HCT116 (cell line): Measurements from ENCODE around the gene JPT1. TPM values are rescaled to one million over a fixed set of nuclear protein-coding genes. Genes with fewer than 3 reads are reported as not detected.

Source experiments
- ATAC-seq: fragments of 200-7000 bp; cut with Tn5 transposase; 2 replicates; pipeline ENCODE4 v1.9.1; 2020; ENCODE audit warnings: mild to moderate bottlenecking, moderate library complexity
- BruUV-seq: library from RNA; stranded (reverse); fragments of 400-500 nt; replicated peaks from 2 replicates; lab custom pipeline; 2021; lab: Mats Ljungman, UMichigan
- CTCF ChIA-PET: fragments of 300-600 bp; sonication (Branson Sonifier 250); formaldehyde crosslinking; loops from one replicate; lab custom pipeline; 2021; ENCODE audit warnings: antibody characterized with exemption; lab: Charles Lee
- POLR2A ChIA-PET: fragments of 300-600, 350-600 bp; sonication (Branson Sonifier 250); formaldehyde crosslinking; loops from one replicate; lab custom pipeline; 2021; ENCODE audit warnings: antibody characterized with exemption; lab: Charles Lee
- RAD21 ChIA-PET, 2 experiments: fragments of 300-600 bp; sonication (Branson Sonifier 250); formaldehyde crosslinking; loops; one replicate each; lab custom pipeline; 2023; ENCODE audit warnings: low total read pairs in 2 of 2; ENCODE audit not compliant: uncharacterized antibody in 2 of 2, unreplicated experiment in 2 of 2, low non-redundant PET in 1 of 2; lab: Charles Lee
- DNase-seq: peaks from one replicate; pipeline ENCODE4 v3.0.0-alpha.2; 2010; ENCODE audit warnings: low read depth, low spot score
- H2AFZ ChIP-seq: fragments of 200-600 bp; shearing (Covaris generic), sonication (generic); 2 replicates; pipeline ENCODE4 v1.6.1; 2017; ENCODE audit warnings: low read depth, mixed run types, mixed read lengths, antibody characterized with exemption, low read length; ENCODE audit not compliant: poor library complexity, severe bottlenecking
- H3K27ac ChIP-seq: 2 replicates; pipeline ENCODE4 v1.5.1; 2012; ENCODE audit warnings: low read depth, low read length
- H3K27me3 ChIP-seq: fragments of 200-600 bp; sonication (generic); 2 replicates; pipeline ENCODE4 v1.6.1; 2016; ENCODE audit warnings: mixed run types, low read length, mixed read lengths; ENCODE audit not compliant: insufficient read depth
- H3K36me3 ChIP-seq, 2 experiments: fragments of 200-500 bp in 1 of 2; fragments of 200-600 bp in 1 of 2; sonication (Bioruptor generic) in 1 of 2; sonication (generic) in 1 of 2; 2 replicates each; pipeline versions ENCODE4 v1.5.1 to v1.6.1; 2014 to 2016; ENCODE audit warnings: low read length in 2 of 2, inconsistent platforms in 1 of 2, mixed read lengths in 1 of 2, mixed run types in 1 of 2; ENCODE audit not compliant: insufficient read depth in 2 of 2, control insufficient read depth in 1 of 2
- H3K4me1 ChIP-seq, 2 experiments: fragments of 200-600 bp in 1 of 2; sonication (generic) in 1 of 2; 2 replicates each; pipeline versions ENCODE4 v1.5.1 to v1.6.1; 2012 to 2017; ENCODE audit warnings: low read length in 2 of 2, inconsistent platforms in 1 of 2, mild to moderate bottlenecking in 1 of 2, mixed read lengths in 1 of 2, mixed run types in 1 of 2, moderate library complexity in 1 of 2; ENCODE audit not compliant: insufficient read depth in 2 of 2, control insufficient read depth in 1 of 2
- H3K4me2 ChIP-seq: fragments of 200-600 bp; sonication (generic); 2 replicates; pipeline ENCODE4 v1.6.1; 2017; ENCODE audit warnings: mixed run types, low read length, mixed read lengths
- H3K4me3 ChIP-seq, 2 experiments: fragments of 200-600 bp in 1 of 2; sonication (generic) in 1 of 2; replicated peaks in 1 of 2; 2 replicates each; pipeline ENCODE4 v1.5.1; 2011 to 2016; ENCODE audit warnings: low read length in 2 of 2, control low read depth in 1 of 2, low read depth in 1 of 2, mild to moderate bottlenecking in 1 of 2, mixed read lengths in 1 of 2, mixed run types in 1 of 2
- H3K79me2 ChIP-seq: fragments of 200-600 bp; sonication (generic); 2 replicates; pipeline ENCODE4 v1.6.1; 2017; ENCODE audit warnings: mild to moderate bottlenecking, mixed run types, low read length, moderate library complexity, mixed read lengths; ENCODE audit not compliant: insufficient read depth
- H3K9ac ChIP-seq: fragments of 200-600 bp; sonication (generic); 2 replicates; pipeline ENCODE4 v1.6.1; 2016; ENCODE audit warnings: low read length, mixed read lengths
- H3K9me2 ChIP-seq: fragments of 200-600 bp; sonication (generic), shearing (Covaris generic); 2 replicates; pipeline ENCODE4 v1.6.1; 2017; ENCODE audit warnings: mixed run types, mild to moderate bottlenecking, moderate library complexity; ENCODE audit not compliant: insufficient read depth
- H3K9me3 ChIP-seq, 2 experiments: fragments of 200-500 bp in 1 of 2; fragments of 200-600 bp in 1 of 2; sonication (Bioruptor generic) in 1 of 2; sonication (generic) in 1 of 2; 2 replicates each; pipeline ENCODE4 v1.6.1; 2014 to 2017; ENCODE audit warnings: low read length in 2 of 2, mixed read lengths in 2 of 2, inconsistent platforms in 1 of 2, low read depth in 1 of 2, mild to moderate bottlenecking in 1 of 2, mixed run types in 1 of 2, moderate library complexity in 1 of 2; ENCODE audit not compliant: control insufficient read depth in 1 of 2, insufficient read depth in 1 of 2
- H4K20me1 ChIP-seq: fragments of 200-600 bp; sonication (generic), shearing (Covaris generic); 2 replicates; pipeline ENCODE4 v1.6.1; 2017; ENCODE audit warnings: mixed run types, mild to moderate bottlenecking, moderate library complexity; ENCODE audit not compliant: insufficient read depth
- CBX3 ChIP-seq: IDR thresholded peaks from 2 replicates; pipeline ENCODE4 v1.6.1; 2012; ENCODE audit warnings: low read depth
- CEBPB ChIP-seq: IDR thresholded peaks from 2 replicates; pipeline ENCODE4 v1.6.1; 2012; ENCODE audit warnings: low read depth
- CTCF ChIP-seq, 3 experiments: fragments of 200-600 bp in 1 of 3; sonication (generic) in 1 of 3; IDR thresholded peaks in 2 of 3; conservative IDR thresholded peaks in 1 of 3; 2 replicates each; pipeline ENCODE4 v1.5.1; 2012 to 2017; ENCODE audit warnings: low read depth in 2 of 3, low read length in 2 of 3, antibody characterized with exemption in 1 of 3, borderline replicate concordance in 1 of 3, control low read depth in 1 of 3, mild to moderate bottlenecking in 1 of 3, mixed read lengths in 1 of 3, mixed run types in 1 of 3, moderate library complexity in 1 of 3; ENCODE audit not compliant: insufficient read depth in 1 of 3
- EGR1 ChIP-seq: IDR thresholded peaks from 2 replicates; pipeline ENCODE4 v1.6.1; 2012; ENCODE audit warnings: low read depth
- EZH2phosphoT487 ChIP-seq: fragments of 200-600 bp; IDR thresholded peaks from 2 replicates; pipeline ENCODE4 v1.6.1; 2018; ENCODE audit warnings: antibody characterized with exemption, borderline replicate concordance
- FOSL1 ChIP-seq: IDR thresholded peaks from 2 replicates; pipeline ENCODE4 v1.6.1; 2012; ENCODE audit warnings: low read depth
- JUND ChIP-seq: IDR thresholded peaks from 2 replicates; pipeline ENCODE4 v1.6.1; 2012
- POLR2A ChIP-seq: IDR thresholded peaks from 2 replicates; pipeline ENCODE4 v1.7.0; 2011; ENCODE audit warnings: borderline replicate concordance; ENCODE audit not compliant: insufficient read depth, insufficient read length; ENCODE audit errors: extremely low read depth
- POLR2AphosphoS5 ChIP-seq: IDR thresholded peaks from 2 replicates; pipeline ENCODE4 v1.6.1; 2011; ENCODE audit warnings: mild to moderate bottlenecking, low read depth, low read length, moderate library complexity
- REST ChIP-seq: IDR thresholded peaks from 2 replicates; pipeline ENCODE4 v1.6.1; 2012; ENCODE audit warnings: low read depth
- SP1 ChIP-seq: IDR thresholded peaks from 2 replicates; pipeline ENCODE4 v1.6.1; 2012; ENCODE audit warnings: low read depth
- TCF7L2 ChIP-seq: IDR thresholded peaks from 2 replicates; pipeline ENCODE4 v1.7.0; 2011; ENCODE audit warnings: borderline replicate concordance, inconsistent platforms; ENCODE audit not compliant: insufficient read depth, insufficient read length; ENCODE audit errors: extremely low read depth
- YY1 ChIP-seq: IDR thresholded peaks from 2 replicates; pipeline ENCODE4 v1.6.1; 2011; ENCODE audit warnings: low read length, low read depth, moderate library complexity, mild to moderate bottlenecking; ENCODE audit not compliant: insufficient replicate concordance; ENCODE audit errors: extremely low read depth
- ZNF274 ChIP-seq: fragments of 200-500 bp; sonication (Bioruptor generic); IDR thresholded peaks from 2 replicates; pipeline ENCODE4 v1.6.1; 2014; ENCODE audit warnings: mild to moderate bottlenecking, low read depth, low read length, inconsistent platforms
- intact Hi-C: fragments of 100-400 bp; cut with micrococcal nuclease; formaldehyde crosslinking; loops from 2 replicates; pipeline ENCODE4 v1.10.0; 2022
- total RNA-seq: library from RNA; stranded (reverse); gene quantifications from one replicate; pipeline ENCODE4 v1.2.1, GENCODE V29; 2021; ENCODE audit not compliant: unreplicated experiment
- TF ChIP-seq, protein P1 (sequence below): IDR thresholded peaks from 2 replicates; pipeline ENCODE4 v1.6.1; 2012
- TF ChIP-seq, protein P2 (sequence below): IDR thresholded peaks from 2 replicates; pipeline ENCODE4 v1.6.1; 2012

JPT1 gene
- total RNA-seq, 1 experiment from 2014 or later, result 575 TPM

DNA sequence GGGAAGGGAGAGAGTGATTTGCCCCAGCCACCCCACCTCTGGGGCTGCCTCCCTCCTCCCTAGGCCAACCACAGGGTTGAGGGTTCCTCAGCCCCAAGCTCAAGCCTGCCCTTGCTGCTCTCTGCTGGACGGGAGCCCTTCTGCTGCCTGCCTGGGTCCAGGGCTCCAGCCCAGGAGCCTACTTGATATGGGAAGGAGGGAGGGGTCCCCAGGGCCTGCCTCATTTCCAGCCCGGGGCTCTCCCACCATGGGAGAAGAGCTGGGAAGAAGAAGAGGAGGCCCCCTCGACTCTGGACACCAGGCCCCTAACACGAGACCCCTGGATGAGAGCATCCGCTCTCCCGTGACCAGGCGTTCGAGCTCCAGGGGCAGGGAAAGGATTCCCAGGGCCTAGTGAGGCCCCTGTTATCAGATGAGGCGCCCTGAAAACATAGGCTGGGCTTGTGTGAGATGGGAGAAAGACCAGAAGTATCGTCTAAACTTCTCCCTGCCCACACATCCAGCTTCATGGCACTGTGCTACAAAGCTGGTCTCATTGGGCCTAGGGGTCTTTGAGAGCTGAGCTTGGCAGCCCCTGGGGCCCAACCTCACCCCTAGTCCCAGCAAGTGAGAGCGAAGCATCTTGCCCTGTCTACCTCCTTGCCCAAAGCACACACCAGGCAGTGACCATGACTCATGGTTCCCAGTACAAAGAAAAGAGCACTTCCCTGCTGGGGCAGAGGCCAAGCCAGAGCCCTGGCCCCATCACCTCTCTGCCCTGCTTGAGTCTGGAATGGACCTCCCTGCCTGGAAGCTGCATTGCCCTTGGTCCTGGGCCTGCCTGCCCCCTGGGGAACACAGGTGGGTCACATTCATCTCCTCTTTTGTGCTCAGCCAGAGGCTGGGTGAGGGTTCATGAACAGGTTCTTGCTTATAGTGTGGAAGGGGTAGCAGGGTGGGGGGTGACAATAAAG is 65.6 kb downstream of the JPT1 start:
- peaks cover 57% of the 10 kb centered on the region for H3K79me2 ChIP-seq
- H3K27me3 ChIP-seq, result no peaks in the 10 kb centered on the region
- ChIA-PET CTCF (interaction anchor here (1.0 to 2.6 kb wide), 7 partner anchors 10 to 127 kb away, joined by 3 to 12 read pairs (median 5); partner anchors contain the start of gene NT5C), RAD21 (interaction anchor here in 1 of 2 experiments (0.8 to 1.3 kb wide), 4 partner anchors 21 to 29 kb away, joined by 3 read pairs; partner anchors contain the start of gene ARMC7), POLR2A (interaction anchor here (0.7 to 1.8 kb wide), 14 partner anchors 9 to 215 kb away, joined by 3 to 21 read pairs (median 4); partner anchors contain the start of genes ARMC7 and MRPL58)
- no peaks in the 10 kb centered on the region; a peak in 1 of 4 replicates for H3K36me3 ChIP-seq
- TSS peak; percentile 62 for BruUV-seq
- H3K27ac ChIP-seq, result peak overlapping the region; percentile 99
- H3K4me1 ChIP-seq, result peaks cover 75 to 91% of the 10 kb centered on the region in 2 experiments
- no peaks in the 10 kb centered on the region for H3K9me2 ChIP-seq
- DNase-seq (no peak), ATAC-seq (peak; percentile 41)
- TF ChIP-seq, protein P1, sequence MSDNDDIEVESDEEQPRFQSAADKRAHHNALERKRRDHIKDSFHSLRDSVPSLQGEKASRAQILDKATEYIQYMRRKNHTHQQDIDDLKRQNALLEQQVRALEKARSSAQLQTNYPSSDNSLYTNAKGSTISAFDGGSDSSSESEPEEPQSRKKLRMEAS, result no peak
- TF ChIP-seq CBX3 (no peak), FOSL1 (no peak), SP1 (no peak), YY1 (peak; percentile 53), TCF7L2 (peak; percentile 52), POLR2AphosphoS5 (peak; percentile 59), ZNF274 (no peak), EZH2phosphoT487 (no peak), EGR1 (no peak), JUND (no peak), CTCF (IDR thresholded peaks at IDR 0.05 in 2 of 3, conservative IDR thresholded peaks at IDR 0.05 in 1 of 3; ENCODE audit: borderline replicate concordance in 1 of 3, insufficient read depth in 1 of 3, low read depth in 2 of 3, low read length in 2 of 3) (no peak), POLR2A (no peak), REST (no peak), CEBPB (no peak)
- TF ChIP-seq, protein P2, sequence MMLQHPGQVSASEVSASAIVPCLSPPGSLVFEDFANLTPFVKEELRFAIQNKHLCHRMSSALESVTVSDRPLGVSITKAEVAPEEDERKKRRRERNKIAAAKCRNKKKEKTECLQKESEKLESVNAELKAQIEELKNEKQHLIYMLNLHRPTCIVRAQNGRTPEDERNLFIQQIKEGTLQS, result no peak
- no peaks in the 10 kb centered on the region for H4K20me1 ChIP-seq
- H2AFZ ChIP-seq, result no peak overlapping the region
- H3K9me3 ChIP-seq, result no peaks in the 10 kb centered on the region
- H3K4me2 ChIP-seq, result peak overlapping the region; percentile 92
- peak overlapping the region; percentile 97 for H3K9ac ChIP-seq
- H3K4me3 ChIP-seq, result peak overlapping the region; percentile 76 to 83
- intact Hi-C loops, result no loop called here
